Measurements from ENCODE around the gene SH3PXD2A. TPM values are rescaled to one million over a fixed set of nuclear protein-coding genes. Genes with fewer than 3 reads are reported as not detected.
"Not testable (repeated sequence)": the region's sequence is repeated elsewhere in the genome, so short reads cannot be mapped to it uniquely, and the experiment has no call there.

SH3PXD2A gene
- total RNA-seq, 1 experiment from 2014 or later = 0.48 TPM

DNA sequence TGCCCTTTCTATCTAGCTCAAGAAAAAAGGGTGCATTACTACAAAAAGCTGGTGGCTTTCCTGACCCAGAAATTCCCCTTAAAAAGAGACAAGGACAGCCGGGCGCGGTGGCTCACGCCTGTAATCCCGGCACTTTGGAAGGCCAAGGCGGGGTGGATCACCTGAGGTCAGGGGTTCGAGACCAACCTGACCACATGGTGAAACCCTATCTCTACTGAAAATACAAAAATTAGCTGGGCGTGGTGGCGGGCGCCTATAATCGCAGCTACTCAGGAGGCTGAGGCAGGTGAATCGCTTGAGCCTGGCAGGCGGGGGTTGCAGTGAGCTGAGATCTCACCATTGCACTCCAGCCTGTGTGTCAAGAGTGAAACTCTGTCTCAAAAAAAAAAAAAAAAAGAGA lies 82.5 kb downstream of the SH3PXD2A start:
- in situ Hi-C loops (cut with HindIII; ENCODE audit: low pct_unique_long_range_greater_than_20kb, low sequenced_read_pairs); DNase-seq (ENCODE audit: low read depth, low spot score): not testable (repeated sequence)

GRCh38 chr10:103772096-103772845 lies 83.1 kb downstream of the SH3PXD2A start:
- DNase-seq (ENCODE audit: low read depth, low spot score) = no peak

GRCh38 chr10:103770139-103770538 lies 85.2 kb downstream of the SH3PXD2A start:
- no peak for DNase-seq (ENCODE audit: low read depth, low spot score)
- in situ Hi-C loops (cut with HindIII; ENCODE audit: low pct_unique_long_range_greater_than_20kb, low sequenced_read_pairs) = no loop called here

More at GRCh38 chr10:103772096-103772845, 83.1 kb downstream of the SH3PXD2A start:
- in situ Hi-C loops (cut with HindIII; ENCODE audit: low pct_unique_long_range_greater_than_20kb, low sequenced_read_pairs) = no loop called here

DNA sequence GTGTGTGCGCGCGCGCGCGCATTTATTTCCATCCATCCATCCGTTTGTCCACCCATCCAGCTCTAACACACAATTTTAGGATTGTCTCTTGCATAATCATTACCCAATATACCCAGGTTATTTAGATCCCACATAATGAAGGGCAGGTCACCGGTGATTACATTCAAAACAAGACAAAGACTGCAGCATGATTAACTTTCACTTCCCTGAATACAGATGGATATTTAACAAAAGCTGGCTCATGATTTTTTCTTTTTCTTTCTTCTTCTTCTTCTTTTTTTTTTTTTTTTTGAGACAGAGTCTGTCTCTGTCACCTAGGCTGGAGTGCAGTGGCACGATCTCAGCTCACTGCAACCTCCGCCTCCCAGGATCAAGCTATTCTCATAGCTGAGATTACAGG lies 86.2 kb downstream of the SH3PXD2A start:
- no peak for DNase-seq (ENCODE audit: low read depth, low spot score)
- in situ Hi-C loops (cut with HindIII; ENCODE audit: low pct_unique_long_range_greater_than_20kb, low sequenced_read_pairs) = no loop called here

GRCh38 chr10:103768345-103768744 lies 87.0 kb downstream of the SH3PXD2A start:
- in situ Hi-C loops (cut with HindIII; ENCODE audit: low pct_unique_long_range_greater_than_20kb, low sequenced_read_pairs) = no loop called here

GRCh38 chr10:103767756-103768155 lies 87.6 kb downstream of the SH3PXD2A start:
- in situ Hi-C loops (cut with HindIII; ENCODE audit: low pct_unique_long_range_greater_than_20kb, low sequenced_read_pairs) = no loop called here
- DNase-seq (ENCODE audit: low read depth, low spot score) = no peak

More at GRCh38 chr10:103768345-103768744, 87.0 kb downstream of the SH3PXD2A start:
- no peak for DNase-seq (ENCODE audit: low read depth, low spot score)

DNA sequence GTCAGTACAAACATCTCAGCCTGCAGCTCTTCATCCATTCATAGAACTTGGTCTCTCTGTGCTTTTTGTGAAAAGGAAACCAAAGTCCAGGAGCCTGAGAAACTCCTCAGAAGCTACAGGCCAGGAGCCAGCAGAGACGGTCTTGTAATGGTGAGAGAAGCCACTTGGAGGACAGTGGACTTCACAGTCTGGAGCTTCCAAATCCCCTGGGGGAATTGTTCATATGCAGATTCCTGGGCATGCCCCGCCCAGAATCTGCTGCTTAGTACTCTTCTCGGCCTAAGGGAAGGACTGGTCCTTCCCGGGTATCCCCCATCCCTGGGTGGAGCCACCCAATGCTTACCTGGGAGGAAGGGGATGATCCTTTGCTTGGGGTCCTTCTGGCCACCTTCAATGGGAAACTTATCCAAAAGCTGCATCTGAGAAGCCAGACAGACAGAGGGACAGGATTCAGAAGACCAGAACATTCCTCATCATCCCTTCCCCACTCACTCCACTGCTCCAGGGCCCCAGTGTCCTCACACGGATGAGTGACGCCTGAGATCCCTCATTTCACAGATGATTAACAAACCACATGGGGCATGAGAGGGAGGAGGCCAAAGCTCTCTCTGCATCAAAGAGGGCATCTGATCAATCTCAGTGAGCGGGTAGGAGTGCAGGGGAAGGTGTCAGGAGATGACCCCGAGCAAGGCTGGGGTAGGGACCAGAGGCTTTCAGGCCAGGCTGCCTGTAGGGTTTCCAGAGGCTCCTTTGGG lies 88.4 kb downstream of the SH3PXD2A start:
- in situ Hi-C loops (cut with HindIII; ENCODE audit: low pct_unique_long_range_greater_than_20kb, low sequenced_read_pairs) = no loop called here
- no peak for DNase-seq (ENCODE audit: low read depth, low spot score)

DNA sequence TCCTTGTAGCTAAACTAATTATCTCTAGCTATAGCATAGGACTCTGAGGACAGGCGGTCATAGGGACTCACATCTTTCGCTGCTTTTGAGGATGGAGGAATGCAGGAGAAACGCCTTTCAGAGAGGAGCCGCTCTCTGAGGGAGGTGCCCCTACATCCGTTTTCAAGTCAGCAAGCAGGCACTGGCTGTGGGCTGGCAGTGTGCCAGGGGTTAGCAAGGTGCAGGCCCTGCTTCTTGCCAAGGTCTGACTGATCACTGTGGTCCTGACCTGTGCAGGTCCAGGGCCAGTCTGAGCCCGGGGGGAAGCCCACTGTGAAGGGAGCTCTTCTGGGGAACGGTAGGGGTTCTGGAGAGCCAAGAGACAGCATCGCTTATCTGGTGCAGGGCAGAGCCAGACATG lies 89.4 kb downstream of the SH3PXD2A start:
- DNase-seq (ENCODE audit: low read depth, low spot score) = no peak
- in situ Hi-C loops (cut with HindIII; ENCODE audit: low pct_unique_long_range_greater_than_20kb, low sequenced_read_pairs) = no loop called here

- in situ Hi-C loops (cut with HindIII; ENCODE audit: low pct_unique_long_range_greater_than_20kb, low sequenced_read_pairs) = no loop called here
- DNase-seq (ENCODE audit: low read depth, low spot score) = no peak
Observed at GRCh38 chr10:103765168-103765567, 90.2 kb downstream of the SH3PXD2A start.

DNA sequence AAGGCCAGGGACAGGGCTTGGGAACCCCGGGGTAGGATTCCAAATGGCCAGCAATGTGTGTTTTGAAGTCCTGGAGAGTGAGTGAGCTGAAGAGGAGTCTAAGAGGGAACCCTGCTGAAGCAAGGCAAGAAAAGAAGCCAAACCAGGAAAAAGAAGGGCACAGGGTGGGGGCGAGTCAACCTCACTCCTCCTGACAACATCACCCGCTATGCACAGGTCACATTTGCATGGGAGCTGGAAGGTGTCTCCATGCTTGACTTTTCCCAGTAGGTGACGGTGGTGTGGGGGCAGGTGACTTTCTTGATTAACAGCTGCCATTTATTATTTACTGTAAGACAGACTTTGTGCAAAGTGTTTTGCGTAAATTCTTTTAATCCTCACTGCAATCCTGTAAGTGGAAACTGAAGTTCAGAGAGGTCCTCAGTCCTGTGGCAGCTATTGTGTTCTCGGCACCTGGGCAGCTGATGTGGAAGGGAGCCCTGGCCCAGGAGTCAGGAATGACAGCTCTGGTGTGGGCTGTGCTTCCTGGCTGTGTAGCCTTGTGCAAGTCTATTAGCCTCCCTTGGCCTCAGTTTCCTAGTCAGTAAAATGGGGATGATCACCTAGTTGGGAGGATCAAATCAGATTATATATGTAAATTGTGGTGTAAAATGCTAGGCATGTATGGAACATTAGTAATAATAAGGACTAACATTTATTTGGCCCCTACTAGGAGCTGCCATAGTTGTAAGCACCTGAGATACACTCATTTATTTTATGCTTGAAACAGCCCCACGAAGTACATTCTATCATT lies 90.9 kb downstream of the SH3PXD2A start:
- in situ Hi-C loops (cut with HindIII; ENCODE audit: low pct_unique_long_range_greater_than_20kb, low sequenced_read_pairs) = no loop called here
- no peak for DNase-seq (ENCODE audit: low read depth, low spot score)

GRCh38 chr10:103763374-103764202 lies 91.8 kb downstream of the SH3PXD2A start:
- DNase-seq (ENCODE audit: low read depth, low spot score) = no peak
- in situ Hi-C loops (cut with HindIII; ENCODE audit: low pct_unique_long_range_greater_than_20kb, low sequenced_read_pairs) = no loop called here

DNA sequence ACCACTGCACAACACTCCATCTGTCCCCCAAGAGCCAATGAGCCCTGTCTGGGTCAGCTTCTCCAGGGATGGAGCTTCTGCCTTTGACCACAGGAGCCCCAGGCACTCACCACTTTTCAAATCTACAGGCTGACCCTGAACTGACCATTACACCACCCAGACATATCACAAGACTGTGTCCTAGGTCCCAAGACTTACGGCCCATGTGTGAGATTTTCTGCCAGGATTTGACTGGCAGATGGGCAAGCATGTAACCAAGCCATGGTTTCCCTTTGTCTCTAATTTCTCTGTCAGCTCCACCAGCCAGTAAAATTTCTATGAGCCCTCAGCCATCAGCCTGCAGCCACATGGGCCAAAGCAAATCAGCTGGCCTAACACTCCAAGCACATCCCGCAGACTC lies 92.5 kb downstream of the SH3PXD2A start:
- no peak for DNase-seq (ENCODE audit: low read depth, low spot score)
- in situ Hi-C loops (cut with HindIII; ENCODE audit: low pct_unique_long_range_greater_than_20kb, low sequenced_read_pairs) = no loop called here

GRCh38 chr10:103762162-103762561 lies 93.2 kb downstream of the SH3PXD2A start:
- in situ Hi-C loops (cut with HindIII; ENCODE audit: low pct_unique_long_range_greater_than_20kb, low sequenced_read_pairs) = no loop called here
- DNase-seq (ENCODE audit: low read depth, low spot score) = no peak

DNA sequence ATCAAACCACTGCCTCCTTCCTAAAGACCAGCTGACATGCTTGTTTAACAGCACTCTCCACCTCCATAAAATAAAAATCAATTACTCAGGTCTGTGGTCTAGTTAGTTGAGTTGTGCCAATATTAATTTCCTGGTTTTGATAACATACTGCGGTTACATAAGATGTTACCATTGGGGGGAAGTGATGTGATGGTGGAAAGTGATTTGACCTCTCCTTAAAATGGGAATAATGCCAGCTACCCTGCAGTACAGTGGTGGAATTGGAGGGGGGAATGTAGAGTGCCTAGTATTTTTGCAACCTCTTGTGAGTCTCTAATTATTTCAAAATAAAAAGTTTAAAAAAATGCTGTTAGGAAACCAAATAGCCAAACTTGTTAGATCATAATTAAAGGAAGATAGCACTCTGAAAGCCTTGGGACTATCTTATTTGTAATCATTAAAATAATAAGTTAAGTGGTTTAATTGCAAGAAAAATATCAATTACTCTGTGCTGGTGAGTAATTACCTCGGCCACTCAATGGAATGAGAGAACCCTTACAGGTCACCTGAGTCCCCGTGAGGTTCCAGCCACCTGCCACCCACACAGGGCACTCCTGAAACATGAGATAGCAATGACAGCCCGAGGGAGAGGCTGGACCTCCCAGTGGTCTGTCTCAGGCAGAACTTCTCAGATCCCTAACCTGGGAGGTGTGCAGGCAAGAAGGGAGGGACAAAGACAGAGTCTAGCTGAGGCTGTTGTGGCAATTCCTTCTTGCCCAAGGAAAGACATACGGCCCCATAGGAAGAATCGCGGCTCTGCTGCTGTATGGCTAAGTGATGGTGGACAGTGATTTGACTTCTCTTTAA lies 94.1 kb downstream of the SH3PXD2A start:
- in situ Hi-C loops (cut with HindIII; ENCODE audit: low pct_unique_long_range_greater_than_20kb, low sequenced_read_pairs) = no loop called here

DNA sequence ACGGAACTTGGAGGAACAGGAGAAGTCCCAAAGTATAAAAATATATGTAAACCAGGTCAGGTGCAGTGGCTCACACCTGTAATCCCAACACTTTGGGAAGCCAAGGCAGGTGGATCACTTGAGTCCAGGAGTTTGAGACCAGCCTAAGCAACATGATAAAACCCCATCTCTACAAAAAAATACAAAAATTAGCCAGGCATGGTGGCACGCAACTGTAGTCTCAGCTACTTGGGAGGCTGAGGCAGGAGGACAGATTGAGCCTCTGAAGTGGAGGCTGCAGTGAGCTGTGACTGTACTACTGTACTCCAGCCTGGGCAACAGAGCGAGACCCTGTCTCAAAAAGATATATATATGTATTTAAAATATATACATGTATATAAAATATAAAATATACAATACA lies 95.1 kb downstream of the SH3PXD2A start:
- DNase-seq (ENCODE audit: low read depth, low spot score); in situ Hi-C loops (cut with HindIII; ENCODE audit: low pct_unique_long_range_greater_than_20kb, low sequenced_read_pairs): not testable (repeated sequence)

More for the DNA sequence above, 94.1 kb downstream of the SH3PXD2A start:
- no peak for DNase-seq (ENCODE audit: low read depth, low spot score)

DNA sequence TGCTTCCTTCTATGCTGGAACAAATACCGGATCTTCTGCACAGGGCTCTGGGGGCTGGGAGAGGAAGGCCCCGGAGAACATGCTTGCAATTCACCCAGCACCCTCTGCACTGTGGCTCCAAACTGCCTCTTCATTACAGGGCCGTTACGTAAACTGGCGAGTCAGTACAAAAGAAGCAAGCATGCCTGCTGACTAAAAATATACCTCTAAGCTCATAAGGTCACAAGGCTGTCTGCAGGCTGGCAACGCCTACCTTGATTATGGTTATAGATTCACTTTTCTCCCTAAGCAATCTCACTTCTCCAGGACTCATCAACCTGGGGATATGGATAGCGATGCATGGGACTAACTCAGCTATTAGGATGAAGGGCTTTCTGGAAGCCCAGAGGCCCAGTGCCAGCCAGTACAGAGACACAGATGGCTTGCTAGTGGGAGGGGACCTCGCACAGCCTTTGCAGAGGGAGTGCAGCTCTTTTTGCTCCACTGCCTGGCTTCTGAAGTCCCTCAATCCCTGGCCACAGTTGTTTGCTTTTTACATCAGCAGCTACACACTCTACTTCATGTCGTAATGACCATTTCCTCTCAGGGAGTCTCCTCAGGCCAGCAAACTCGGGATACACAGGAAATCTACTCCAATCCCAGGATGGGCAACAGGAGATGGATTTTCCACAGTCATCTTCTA lies 96.1 kb downstream of the SH3PXD2A start:
- no peak for DNase-seq (ENCODE audit: low read depth, low spot score)
- in situ Hi-C loops (cut with HindIII; ENCODE audit: low pct_unique_long_range_greater_than_20kb, low sequenced_read_pairs) = no loop called here
